Measurements from ENCODE around the gene RC3H2. TPM values are rescaled to one million over a fixed set of nuclear protein-coding genes. Genes with fewer than 3 reads are reported as not detected.

Gene RC3H2
- total and polyA plus RNA-seq, 2 of the 13 experiments (the other 11 are each of a cell fraction or from before 2014, with no cell fraction given): 21.0 to 36.4 TPM

DNA sequence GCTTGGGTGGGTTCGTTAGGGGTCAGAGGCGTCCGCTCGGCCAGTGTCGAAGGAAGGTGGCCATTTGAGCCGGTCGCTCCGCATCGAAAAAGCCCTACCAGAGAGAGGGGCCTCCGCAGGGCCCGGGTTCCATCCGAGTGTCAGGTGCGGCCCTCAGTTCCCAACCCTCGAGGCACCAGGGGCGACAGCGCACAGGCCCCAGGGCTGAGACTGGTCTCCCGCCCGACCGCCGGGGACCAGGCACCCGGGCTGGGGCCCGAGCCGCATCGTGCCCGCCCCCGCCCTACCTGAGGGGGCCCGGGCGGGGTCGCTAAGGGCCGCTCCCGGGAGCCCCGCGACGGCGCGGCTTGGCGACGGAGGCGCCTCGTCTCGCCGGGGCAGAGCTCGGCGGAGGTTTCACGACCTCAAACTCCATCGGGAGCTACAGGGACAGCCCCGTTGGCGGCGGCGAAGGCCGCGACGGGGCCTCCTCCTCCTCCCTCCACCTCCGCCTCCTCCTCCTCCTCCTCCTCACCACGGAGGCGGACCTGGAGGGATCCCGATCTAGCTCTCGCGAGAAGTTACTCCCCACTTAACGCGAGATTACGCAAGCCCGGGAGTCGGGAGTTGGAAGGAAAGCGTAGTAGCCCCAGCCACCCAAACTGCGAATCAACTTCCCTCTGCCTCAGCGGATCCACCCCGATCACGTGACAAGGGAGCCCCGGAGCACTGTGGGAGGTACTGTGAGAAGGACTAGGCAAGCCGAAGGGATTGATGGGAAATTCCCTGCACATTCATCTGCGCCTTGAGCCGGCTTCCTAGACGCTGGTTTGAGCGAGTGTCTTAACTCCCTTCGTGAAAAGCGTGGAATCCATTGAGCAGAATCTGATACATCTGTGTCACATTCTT is at the start of gene RC3H2 (continued):
- TF ChIP-seq, protein P1, sequence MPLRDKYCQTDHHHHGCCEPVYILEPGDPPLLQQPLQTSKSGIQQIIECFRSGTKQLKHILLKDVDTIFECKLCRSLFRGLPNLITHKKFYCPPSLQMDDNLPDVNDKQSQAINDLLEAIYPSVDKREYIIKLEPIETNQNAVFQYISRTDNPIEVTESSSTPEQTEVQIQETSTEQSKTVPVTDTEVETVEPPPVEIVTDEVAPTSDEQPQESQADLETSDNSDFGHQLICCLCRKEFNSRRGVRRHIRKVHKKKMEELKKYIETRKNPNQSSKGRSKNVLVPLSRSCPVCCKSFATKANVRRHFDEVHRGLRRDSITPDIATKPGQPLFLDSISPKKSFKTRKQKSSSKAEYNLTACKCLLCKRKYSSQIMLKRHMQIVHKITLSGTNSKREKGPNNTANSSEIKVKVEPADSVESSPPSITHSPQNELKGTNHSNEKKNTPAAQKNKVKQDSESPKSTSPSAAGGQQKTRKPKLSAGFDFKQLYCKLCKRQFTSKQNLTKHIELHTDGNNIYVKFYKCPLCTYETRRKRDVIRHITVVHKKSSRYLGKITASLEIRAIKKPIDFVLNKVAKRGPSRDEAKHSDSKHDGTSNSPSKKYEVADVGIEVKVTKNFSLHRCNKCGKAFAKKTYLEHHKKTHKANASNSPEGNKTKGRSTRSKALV (CRISPR knock-in tag; IDR thresholded peaks at IDR 0.05): 0 out of 2 replicates have a peak, but pooled peaks have one; percentile 24
- TF ChIP-seq, protein P2, sequence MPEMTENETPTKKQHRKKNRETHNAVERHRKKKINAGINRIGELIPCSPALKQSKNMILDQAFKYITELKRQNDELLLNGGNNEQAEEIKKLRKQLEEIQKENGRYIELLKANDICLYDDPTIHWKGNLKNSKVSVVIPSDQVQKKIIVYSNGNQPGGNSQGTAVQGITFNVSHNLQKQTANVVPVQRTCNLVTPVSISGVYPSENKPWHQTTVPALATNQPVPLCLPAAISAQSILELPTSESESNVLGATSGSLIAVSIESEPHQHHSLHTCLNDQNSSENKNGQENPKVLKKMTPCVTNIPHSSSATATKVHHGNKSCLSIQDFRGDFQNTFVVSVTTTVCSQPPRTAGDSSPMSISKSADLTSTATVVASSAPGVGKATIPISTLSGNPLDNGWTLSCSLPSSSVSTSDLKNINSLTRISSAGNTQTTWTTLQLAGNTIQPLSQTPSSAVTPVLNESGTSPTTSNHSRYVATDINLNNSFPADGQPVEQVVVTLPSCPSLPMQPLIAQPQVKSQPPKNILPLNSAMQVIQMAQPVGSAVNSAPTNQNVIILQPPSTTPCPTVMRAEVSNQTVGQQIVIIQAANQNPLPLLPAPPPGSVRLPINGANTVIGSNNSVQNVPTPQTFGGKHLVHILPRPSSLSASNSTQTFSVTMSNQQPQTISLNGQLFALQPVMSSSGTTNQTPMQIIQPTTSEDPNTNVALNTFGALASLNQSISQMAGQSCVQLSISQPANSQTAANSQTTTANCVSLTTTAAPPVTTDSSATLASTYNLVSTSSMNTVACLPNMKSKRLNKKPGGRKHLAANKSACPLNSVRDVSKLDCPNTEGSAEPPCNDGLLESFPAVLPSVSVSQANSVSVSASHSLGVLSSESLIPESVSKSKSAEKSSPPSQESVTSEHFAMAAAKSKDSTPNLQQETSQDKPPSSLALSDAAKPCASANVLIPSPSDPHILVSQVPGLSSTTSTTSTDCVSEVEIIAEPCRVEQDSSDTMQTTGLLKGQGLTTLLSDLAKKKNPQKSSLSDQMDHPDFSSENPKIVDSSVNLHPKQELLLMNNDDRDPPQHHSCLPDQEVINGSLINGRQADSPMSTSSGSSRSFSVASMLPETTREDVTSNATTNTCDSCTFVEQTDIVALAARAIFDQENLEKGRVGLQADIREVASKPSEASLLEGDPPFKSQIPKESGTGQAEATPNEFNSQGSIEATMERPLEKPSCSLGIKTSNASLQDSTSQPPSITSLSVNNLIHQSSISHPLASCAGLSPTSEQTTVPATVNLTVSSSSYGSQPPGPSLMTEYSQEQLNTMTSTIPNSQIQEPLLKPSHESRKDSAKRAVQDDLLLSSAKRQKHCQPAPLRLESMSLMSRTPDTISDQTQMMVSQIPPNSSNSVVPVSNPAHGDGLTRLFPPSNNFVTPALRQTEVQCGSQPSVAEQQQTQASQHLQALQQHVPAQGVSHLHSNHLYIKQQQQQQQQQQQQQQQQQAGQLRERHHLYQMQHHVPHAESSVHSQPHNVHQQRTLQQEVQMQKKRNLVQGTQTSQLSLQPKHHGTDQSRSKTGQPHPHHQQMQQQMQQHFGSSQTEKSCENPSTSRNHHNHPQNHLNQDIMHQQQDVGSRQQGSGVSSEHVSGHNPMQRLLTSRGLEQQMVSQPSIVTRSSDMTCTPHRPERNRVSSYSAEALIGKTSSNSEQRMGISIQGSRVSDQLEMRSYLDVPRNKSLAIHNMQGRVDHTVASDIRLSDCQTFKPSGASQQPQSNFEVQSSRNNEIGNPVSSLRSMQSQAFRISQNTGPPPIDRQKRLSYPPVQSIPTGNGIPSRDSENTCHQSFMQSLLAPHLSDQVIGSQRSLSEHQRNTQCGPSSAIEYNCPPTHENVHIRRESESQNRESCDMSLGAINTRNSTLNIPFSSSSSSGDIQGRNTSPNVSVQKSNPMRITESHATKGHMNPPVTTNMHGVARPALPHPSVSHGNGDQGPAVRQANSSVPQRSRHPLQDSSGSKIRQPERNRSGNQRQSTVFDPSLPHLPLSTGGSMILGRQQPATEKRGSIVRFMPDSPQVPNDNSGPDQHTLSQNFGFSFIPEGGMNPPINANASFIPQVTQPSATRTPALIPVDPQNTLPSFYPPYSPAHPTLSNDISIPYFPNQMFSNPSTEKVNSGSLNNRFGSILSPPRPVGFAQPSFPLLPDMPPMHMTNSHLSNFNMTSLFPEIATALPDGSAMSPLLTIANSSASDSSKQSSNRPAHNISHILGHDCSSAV (CRISPR knock-in tag; IDR thresholded peaks at IDR 0.05; ENCODE audit: borderline replicate concordance): no peak
- TF ChIP-seq, protein P3, sequence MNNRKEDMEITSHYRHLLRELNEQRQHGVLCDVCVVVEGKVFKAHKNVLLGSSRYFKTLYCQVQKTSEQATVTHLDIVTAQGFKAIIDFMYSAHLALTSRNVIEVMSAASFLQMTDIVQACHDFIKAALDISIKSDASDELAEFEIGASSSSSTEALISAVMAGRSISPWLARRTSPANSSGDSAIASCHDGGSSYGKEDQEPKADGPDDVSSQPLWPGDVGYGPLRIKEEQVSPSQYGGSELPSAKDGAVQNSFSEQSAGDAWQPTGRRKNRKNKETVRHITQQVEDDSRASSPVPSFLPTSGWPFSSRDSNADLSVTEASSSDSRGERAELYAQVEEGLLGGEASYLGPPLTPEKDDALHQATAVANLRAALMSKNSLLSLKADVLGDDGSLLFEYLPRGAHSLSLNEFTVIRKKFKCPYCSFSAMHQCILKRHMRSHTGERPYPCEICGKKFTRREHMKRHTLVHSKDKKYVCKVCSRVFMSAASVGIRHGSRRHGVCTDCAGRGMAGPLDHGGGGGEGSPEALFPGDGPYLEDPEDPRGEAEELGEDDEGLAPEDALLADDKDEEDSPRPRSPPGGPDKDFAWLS (CRISPR knock-in tag; IDR thresholded peaks at IDR 0.05; ENCODE audit: borderline replicate concordance): no peak
- TF ChIP-seq ASH2L (IDR thresholded peaks at IDR 0.05; ENCODE audit: insufficient read length, low read depth, low read length) (peak; percentile 96), MATR3 (CRISPR knock-in tag; IDR thresholded peaks at IDR 0.05) (no peak), ISL2 (CRISPR knock-in tag; IDR thresholded peaks at IDR 0.05) (peak; percentile 61; the same call in 1 of the 2 replicates), ZNF841 (CRISPR knock-in tag; IDR thresholded peaks at IDR 0.05; ENCODE audit: borderline replicate concordance) (no peak), ZNF329 (CRISPR knock-in tag; IDR thresholded peaks at IDR 0.05; ENCODE audit: low read depth) (no peak), BCL6 (CRISPR knock-in tag; IDR thresholded peaks at IDR 0.05) (no peak)
- TF ChIP-seq, protein P4, sequence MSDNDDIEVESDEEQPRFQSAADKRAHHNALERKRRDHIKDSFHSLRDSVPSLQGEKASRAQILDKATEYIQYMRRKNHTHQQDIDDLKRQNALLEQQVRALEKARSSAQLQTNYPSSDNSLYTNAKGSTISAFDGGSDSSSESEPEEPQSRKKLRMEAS (IDR thresholded peaks at IDR 0.05): peak; percentile 63; the same call in 1 of the 2 replicates
- TF ChIP-seq, protein P5, sequence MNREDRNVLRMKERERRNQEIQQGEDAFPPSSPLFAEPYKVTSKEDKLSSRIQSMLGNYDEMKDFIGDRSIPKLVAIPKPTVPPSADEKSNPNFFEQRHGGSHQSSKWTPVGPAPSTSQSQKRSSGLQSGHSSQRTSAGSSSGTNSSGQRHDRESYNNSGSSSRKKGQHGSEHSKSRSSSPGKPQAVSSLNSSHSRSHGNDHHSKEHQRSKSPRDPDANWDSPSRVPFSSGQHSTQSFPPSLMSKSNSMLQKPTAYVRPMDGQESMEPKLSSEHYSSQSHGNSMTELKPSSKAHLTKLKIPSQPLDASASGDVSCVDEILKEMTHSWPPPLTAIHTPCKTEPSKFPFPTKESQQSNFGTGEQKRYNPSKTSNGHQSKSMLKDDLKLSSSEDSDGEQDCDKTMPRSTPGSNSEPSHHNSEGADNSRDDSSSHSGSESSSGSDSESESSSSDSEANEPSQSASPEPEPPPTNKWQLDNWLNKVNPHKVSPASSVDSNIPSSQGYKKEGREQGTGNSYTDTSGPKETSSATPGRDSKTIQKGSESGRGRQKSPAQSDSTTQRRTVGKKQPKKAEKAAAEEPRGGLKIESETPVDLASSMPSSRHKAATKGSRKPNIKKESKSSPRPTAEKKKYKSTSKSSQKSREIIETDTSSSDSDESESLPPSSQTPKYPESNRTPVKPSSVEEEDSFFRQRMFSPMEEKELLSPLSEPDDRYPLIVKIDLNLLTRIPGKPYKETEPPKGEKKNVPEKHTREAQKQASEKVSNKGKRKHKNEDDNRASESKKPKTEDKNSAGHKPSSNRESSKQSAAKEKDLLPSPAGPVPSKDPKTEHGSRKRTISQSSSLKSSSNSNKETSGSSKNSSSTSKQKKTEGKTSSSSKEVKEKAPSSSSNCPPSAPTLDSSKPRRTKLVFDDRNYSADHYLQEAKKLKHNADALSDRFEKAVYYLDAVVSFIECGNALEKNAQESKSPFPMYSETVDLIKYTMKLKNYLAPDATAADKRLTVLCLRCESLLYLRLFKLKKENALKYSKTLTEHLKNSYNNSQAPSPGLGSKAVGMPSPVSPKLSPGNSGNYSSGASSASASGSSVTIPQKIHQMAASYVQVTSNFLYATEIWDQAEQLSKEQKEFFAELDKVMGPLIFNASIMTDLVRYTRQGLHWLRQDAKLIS (CRISPR knock-in tag; IDR thresholded peaks at IDR 0.05): no peak
